Mononuclear cell (primary cell): Measurements from ENCODE around the gene DECR2. TPM values are rescaled to one million over a fixed set of nuclear protein-coding genes. Genes with fewer than 3 reads are reported as not detected.
"Not testable (repeated sequence)": the region's sequence is repeated elsewhere in the genome, so short reads cannot be mapped to it uniquely, and the experiment has no call there.

ENCODE experiments used
- H3K27me3 ChIP-seq: 2 replicates; pipeline ENCODE4 v1.6.0; 2011; ENCODE audit warnings: low read length, control low read depth; ENCODE audit not compliant: insufficient read depth
- H3K4me1 ChIP-seq: 2 replicates; pipeline ENCODE4 v1.5.1; 2011; ENCODE audit warnings: mild to moderate bottlenecking, low read length, control low read depth; ENCODE audit not compliant: insufficient read depth
- H3K4me3 ChIP-seq: 2 replicates; pipeline ENCODE4 v1.5.1; 2011; ENCODE audit warnings: mild to moderate bottlenecking, low read length, moderate library complexity
- H3K9me3 ChIP-seq: 2 replicates; pipeline ENCODE4 v1.5.1; 2011; ENCODE audit warnings: low read depth, mild to moderate bottlenecking, control low read depth, low read length
- total RNA-seq: library from RNA; depleted of rRNA; stranded (reverse); fragments of >200 nt; gene quantifications from one replicate; pipeline ENCODE4 v1.2.3, GENCODE V29; 2012

Gene DECR2
- total RNA-seq, 1 donor: 2.9 TPM

GRCh38 chr16:362702-362999 is 39.0 kb upstream of the DECR2 start:
- not testable (repeated sequence) for H3K9me3 ChIP-seq

GRCh38 chr16:363110-363765 is 38.4 kb upstream of the DECR2 start:
- Histone ChIP-seq H3K4me1 (peaks cover 7% of the 10 kb centered on the region), H3K27me3 (no peaks in the 10 kb centered on the region), H3K9me3 (no peaks in the 10 kb centered on the region), H3K4me3 (no peak overlapping the region)

More at GRCh38 chr16:362702-362999, 39.0 kb upstream of the DECR2 start:
- H3K4me1 ChIP-seq, H3K27me3 ChIP-seq, H3K4me3 ChIP-seq: not testable (repeated sequence)

DNA sequence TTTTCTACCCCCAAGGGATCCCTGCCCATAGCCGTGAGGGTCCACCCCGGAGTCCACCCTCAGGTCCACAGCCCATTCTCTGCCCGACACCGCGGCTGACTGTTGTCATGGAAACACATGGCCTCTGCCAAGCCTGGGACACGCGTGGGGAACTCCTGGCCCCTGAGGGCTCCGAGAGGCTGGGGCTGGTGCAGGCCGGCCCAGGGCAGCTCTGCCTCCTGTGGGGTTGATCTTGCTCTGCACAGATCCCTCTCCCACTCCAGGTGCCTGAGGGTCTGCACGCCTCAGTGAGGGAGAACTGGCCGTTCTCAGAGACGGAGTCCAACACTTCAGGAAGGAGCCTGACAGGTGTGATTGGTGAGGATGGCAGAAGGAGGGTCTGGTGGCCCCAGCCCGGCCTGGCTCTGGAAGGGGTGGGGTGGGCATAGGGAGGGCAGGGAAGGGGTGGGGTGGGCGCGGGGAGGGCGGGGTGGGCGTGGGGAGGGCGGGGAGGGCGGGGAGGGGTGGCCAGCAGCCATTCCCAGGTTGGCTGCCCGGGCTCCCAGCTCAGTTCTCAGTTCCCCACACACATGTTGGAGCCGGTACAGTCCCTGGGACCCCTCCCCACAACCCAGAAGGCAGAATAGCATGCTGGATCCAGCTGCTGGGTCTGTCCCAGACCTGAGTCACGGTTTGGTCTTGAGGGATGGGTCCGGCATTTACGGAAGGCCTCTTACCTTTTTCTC is 37.8 kb upstream of the DECR2 start:
- Histone ChIP-seq H3K9me3 (no peaks in the 10 kb centered on the region), H3K4me1 (peaks cover 7% of the 10 kb centered on the region), H3K27me3 (no peaks in the 10 kb centered on the region), H3K4me3 (no peak overlapping the region)

GRCh38 chr16:364595-365491 is 36.8 kb upstream of the DECR2 start:
- Histone ChIP-seq H3K4me3 (no peak overlapping the region), H3K9me3 (no peaks in the 10 kb centered on the region), H3K27me3 (no peaks in the 10 kb centered on the region), H3K4me1 (peaks cover 12% of the 10 kb centered on the region)

- no peaks in the 10 kb centered on the region for H3K9me3 ChIP-seq
- peaks cover 24% of the 10 kb centered on the region for H3K4me1 ChIP-seq
- no peaks in the 10 kb centered on the region for H3K27me3 ChIP-seq
- no peak overlapping the region for H3K4me3 ChIP-seq
These were observed 35.2 kb upstream of the DECR2 start for GRCh38 chr16:366476-366875.

GRCh38 chr16:367333-367903 is 34.3 kb upstream of the DECR2 start:
- Histone ChIP-seq H3K9me3 (no peaks in the 10 kb centered on the region), H3K4me1 (peaks cover 18% of the 10 kb centered on the region), H3K27me3 (no peaks in the 10 kb centered on the region)

GRCh38 chr16:368388-369158 is 33.1 kb upstream of the DECR2 start:
- H3K27me3 ChIP-seq: no peaks in the 10 kb centered on the region
- peaks cover 16% of the 10 kb centered on the region for H3K4me1 ChIP-seq
- no peaks in the 10 kb centered on the region for H3K9me3 ChIP-seq
- no peak overlapping the region for H3K4me3 ChIP-seq

More at GRCh38 chr16:367333-367903, 34.3 kb upstream of the DECR2 start:
- H3K4me3 ChIP-seq: no peak overlapping the region

DNA sequence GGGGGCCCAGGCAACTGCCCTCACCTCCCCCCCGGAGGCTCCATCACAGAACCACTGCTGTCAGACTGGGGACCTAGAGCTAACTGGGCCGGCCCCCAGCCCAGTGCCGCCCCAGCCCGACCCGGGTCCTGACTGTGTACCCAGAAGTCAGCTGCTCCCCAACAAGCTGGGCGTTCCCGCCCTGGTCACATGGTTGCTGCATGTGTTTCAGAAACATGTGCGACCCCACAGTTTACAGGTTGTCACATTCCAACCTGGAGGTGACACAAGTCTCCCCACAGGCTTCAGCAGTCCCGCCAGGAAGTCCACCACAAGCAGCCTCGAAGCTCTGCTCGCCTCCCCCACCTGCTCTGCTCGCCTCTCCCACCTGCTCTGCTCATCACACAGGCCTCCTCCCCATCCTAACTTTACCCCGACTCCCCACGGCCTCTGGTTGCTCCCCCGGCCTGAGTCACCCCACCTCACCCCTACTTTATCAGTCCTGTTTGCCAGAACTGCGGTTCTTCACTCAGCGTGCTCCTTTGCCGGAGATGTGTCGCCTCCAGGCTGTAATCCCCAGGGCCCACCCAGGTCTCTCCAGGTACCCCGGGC is 32.3 kb upstream of the DECR2 start:
- no peaks in the 10 kb centered on the region for H3K27me3 ChIP-seq
- H3K4me3 ChIP-seq: no peak overlapping the region

DNA sequence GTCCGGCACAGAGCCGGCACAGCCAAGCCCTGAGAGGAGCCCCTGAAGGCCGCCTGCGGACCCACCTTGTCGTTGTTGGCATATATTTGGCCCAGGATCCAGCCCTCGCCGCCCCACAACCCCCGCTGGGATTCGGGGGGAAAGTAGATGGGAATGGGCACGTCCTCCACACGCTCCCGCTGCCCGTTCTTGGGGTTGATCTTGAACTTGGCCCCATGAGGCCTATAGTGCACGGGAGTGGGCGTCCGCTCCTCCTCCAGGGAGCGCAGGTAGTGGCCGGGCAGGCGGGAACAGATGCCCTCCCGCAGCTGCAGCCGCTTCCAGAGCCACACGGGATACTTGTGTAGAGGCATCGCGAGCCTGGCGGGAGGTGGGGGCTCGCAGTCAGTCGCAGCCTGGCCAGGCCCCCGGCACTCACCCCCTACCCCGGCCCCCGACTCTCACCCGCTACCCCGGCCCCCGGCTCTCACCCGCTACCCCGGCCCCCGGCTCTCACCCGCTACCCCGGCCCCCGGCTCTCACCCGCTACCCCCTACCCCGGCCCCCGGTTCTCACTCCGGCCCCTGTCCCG is 31.7 kb upstream of the DECR2 start:
- Histone ChIP-seq H3K27me3 (no peaks in the 10 kb centered on the region), H3K4me3 (no peak overlapping the region), H3K9me3 (no peaks in the 10 kb centered on the region), H3K4me1 (peaks cover 16% of the 10 kb centered on the region)

More for the DNA sequence above, 32.3 kb upstream of the DECR2 start:
- peaks cover 16% of the 10 kb centered on the region for H3K4me1 ChIP-seq
- H3K9me3 ChIP-seq: no peaks in the 10 kb centered on the region

DNA sequence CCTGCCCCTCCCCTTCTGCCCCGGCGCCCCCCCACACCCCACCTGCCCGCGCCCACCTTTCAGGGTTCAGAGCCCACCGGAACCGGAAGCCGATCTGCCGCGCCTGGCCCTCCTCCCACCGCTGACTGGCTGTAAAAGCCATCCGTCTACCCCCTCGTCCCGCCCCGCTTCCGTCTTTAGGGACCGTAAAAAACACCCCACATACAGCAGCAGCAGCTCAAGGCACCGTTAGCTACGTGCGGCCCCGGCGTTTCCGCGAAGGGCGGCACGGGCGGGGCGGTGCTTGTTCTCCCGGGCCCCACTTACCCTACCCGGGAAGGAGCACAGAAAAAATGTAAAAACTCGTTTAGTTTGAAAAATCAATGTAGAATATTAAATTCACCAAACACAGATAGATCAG is 31.2 kb upstream of the DECR2 start, which contains the start of gene MRPL28:
Gene MRPL28 (minus strand): TSS at position 96 of the 400 bp plus-strand sequence. CDS start 320 bp downstream, outside the sequence.
- Histone ChIP-seq H3K4me3 (no peak within 1 kb of the TSS), H3K4me1 (peaks cover 16% of the 10 kb centered on the region)

DNA sequence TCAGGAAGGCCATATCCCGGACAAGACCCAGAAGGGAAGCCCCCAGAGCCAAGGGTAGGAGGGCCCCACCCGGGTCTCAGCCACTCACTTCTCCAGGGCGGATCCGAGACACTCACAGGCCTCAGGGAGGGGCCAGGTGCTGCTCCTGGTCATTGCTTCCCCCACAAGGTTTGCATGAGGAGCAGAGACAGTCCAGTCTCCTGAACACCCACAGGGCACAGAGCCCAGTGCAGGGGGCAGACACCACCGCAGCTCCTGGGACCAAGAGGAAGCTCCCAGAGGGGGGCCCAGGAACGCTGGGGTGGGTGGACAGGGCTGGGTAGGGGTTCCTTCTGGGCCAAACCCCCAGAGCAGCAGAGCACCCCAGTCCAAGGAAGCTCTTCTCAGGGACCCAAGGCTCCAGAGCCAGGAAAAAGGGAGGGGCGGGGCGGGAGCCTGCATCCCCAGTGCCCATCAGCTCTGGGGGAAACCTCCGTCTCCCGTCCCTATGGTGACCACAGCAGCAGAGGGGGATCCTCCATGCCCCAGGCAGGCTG is 30.6 kb upstream of the DECR2 start:
- H3K9me3 ChIP-seq: no peaks in the 10 kb centered on the region
- no peak overlapping the region for H3K4me3 ChIP-seq
- no peaks in the 10 kb centered on the region for H3K27me3 ChIP-seq
- H3K4me1 ChIP-seq: peaks cover 16% of the 10 kb centered on the region

More for the DNA sequence above, 31.2 kb upstream of the DECR2 start, which contains the start of gene MRPL28:
- no peaks in the 10 kb centered on the region for H3K27me3 ChIP-seq
- no peaks in the 10 kb centered on the region for H3K9me3 ChIP-seq

DNA sequence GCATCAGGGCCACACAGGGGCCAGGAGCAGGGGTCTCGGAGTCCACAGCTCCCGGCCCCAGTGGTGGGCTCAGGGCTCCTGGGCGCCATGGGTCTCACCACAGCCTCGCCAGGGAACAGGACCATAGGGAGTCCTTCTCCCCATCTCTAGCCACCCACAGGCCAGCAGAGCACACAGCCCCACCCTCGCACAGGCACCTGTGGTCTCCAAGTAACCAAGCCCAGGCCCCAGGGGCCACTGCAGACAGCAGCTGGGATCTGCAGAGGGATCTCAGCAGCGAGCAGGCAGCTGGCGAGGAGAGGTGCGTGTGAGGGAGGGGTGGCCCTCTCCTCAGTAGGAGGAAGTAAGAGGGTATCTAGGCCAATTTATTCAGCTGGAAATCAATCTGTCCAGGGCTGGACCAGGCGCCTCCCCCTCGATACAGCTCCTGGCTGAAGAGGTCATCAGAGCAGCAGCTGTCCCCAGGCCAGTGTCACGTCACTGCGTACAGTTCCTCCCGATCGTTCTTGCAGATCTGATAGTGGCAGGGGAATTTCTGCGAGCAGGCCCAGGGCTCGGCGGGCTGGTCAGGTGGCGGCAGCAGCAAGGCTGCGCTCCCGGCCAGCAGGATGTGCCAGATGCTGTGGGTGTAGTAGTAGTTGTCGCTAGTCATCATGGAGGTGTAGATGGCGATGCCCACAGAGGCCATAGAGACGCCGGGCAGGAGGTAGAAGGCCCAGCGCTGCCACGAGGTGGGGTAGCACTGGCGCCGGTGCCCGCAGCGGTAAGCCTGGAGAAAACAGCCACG is 30.0 kb upstream of the DECR2 start:
- peaks cover 16% of the 10 kb centered on the region for H3K4me1 ChIP-seq
- H3K4me3 ChIP-seq: no peak overlapping the region
- H3K27me3 ChIP-seq: no peaks in the 10 kb centered on the region
- H3K9me3 ChIP-seq: no peaks in the 10 kb centered on the region
